LNCAP (cell line): ENCODE measurements around the gene EMC9.

Source experiments
- CTCF ChIP-seq: fragments of 450-650 bp; IDR thresholded peaks from 2 replicates; pipeline ENCODE4 v1.5.1; 2017; ENCODE audit warnings: mild to moderate bottlenecking

EMC9 gene

GRCh38 chr14:24150567-24150966 lies 9.2 kb upstream of the EMC9 start:
- no peak for TF ChIP-seq CTCF

GRCh38 chr14:24150061-24150460 lies 8.7 kb upstream of the EMC9 start:
- no peak for TF ChIP-seq CTCF

DNA sequence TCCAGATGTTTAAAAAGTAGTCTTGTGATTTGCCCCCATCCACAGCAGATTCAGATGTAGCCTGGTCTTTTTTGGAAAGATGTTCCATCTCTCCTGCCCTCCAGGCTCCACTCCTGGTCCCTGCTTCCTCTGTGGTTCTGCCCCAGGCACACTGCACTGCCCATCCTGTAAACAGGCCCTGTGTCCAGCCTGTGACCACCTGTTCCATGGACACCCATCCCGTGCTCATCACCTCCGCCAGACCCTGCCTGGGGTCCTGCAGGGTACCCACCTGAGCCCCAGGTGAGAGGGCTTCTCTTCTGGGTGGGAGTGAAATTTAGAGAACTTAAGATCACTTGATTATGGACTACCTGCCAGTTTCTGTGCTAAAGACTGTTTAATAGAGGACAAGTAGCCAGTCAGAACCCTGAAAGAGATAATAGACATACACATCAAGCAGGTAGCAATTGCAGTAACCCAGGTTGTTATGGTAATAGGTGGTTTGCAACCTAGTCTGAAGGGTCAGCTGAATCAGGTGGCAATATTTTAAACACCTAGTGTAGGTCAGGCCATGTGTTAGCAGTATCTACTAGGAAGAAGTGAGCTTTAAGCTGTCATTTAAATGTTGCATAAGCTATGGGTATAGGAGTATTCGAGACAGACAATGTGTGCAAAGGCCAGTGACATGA lies 8.0 kb upstream of the EMC9 start:
- no peak for TF ChIP-seq CTCF

DNA sequence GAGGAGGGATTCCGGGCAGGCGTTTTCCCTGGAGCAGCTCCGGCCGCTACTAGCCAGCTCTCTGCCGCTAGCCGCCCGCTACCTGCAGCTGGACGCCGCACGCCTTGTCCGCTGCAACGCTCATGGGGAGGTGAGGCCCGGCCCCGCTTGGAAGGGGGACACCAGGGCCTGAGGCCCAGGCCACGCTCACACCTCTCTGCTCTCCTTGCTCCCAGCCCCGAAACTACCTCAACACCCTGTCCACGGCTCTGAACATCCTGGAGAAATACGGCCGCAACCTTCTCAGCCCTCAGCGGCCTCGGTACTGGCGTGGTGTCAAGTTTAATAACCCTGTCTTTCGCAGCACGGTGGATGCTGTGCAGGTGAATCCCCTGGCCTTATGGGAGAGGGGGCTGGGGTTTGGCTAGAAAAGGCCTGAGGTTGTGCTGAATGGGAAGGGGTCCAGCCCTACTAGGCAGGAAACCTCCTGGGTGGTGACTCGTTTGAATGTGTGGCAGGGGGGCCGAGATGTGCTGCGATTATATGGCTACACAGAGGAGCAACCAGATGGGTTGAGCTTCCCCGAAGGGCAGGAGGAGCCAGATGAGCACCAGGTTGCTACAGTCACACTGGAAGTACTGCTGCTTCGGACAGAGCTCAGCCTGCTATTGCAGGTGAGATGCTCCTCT lies 6.5 kb upstream of the EMC9 start:
- no peak for TF ChIP-seq CTCF

GRCh38 chr14:24146978-24147760 lies 5.8 kb upstream of the EMC9 start, which contains the start of gene RNF31:
RNF31 (plus strand) TSS chr14:24147498; CDS start chr14:24147699, 201 bp downstream.
- TF ChIP-seq CTCF = no peak

DNA sequence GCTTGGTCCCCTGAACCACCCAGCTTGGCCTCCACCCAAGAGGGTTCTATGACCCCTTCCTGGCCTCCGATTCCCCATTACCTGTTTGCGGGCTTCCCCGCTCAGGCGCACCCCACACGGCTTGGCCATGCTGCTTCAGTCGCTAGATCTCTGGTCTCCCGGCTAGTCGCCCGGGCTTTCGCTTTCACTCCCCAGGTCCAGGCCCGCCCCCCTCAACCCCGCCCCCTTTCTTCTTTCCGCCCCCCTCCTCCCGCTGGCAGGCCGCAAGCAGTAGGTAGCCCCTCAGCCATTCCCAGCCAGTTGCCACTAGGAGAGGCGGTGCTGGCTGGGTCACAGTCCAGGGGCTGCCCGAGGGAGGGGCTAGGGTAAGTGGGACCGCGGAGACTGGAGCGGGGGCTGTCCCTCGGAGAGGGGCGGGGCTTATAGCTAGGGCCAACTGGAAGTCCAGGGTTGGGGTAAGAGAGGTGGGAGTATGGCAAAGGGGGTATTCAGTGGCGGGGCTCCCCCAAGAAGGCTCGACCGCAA lies 5.1 kb upstream of the EMC9 start, which contains the start of gene PSME2:
Gene PSME2, minus strand, starts transcription at position 158 of the 525 bp plus-strand sequence. Its CDS starts 29 bp downstream, at position 129.
- TF ChIP-seq CTCF = no peak

DNA sequence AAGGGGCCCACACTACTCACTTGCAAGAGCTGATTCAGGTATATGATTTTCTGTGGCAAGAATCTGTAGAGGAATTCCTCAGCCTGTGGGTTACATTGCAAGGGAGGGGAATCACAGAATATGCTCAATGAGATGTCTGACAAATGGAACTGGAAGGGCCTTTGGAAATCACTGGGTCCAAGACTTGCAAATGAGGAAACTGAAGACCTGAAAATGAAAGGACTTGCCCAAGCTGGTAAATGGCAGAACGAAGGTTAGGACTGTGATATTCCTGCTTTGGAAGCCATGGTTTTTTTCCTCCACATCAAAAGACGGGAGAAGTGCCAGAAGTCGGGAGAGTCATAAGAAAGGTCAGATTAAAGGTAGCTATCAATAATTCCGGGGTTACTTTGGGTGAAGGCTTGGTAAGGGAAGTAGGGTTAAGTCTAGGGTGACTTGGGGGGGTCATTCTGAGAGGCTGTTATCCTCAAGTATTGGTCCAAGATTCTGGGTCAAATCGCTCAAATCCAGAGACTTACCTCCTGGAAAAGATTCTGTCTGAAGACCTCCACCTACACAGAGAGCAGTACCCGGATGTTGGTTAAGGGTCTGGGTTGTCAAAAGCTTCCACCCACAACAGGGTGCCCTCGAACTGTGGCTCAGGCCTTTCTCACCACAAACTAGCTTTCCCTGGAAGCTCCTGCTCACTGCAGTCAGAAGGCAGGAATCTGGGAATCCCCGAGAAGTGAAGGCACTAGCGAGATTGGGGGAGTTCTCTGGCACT lies 4.5 kb upstream of the EMC9 start:
- no peak for TF ChIP-seq CTCF
